GM18511 (cell line): ENCODE results near the gene CCNL1.

Experiments used
- ATAC-seq: cut with Tn5 transposase; IDR thresholded peaks from one replicate; pipeline ENCODE4 v1.9.1; 2021; ENCODE audit warnings: mild to moderate bottlenecking, moderate library complexity; ENCODE audit not compliant: unreplicated experiment

CCNL1 gene

GRCh38 chr3:157126365-157126764, 33.6 kb downstream of the CCNL1 start:
- ATAC-seq = no peak

GRCh38 chr3:157125101-157125500, 34.8 kb downstream of the CCNL1 start:
- no peak for ATAC-seq

GRCh38 chr3:157123621-157124020, 36.3 kb downstream of the CCNL1 start:
- ATAC-seq = no peak

- ATAC-seq = no peak
These were observed 37.0 kb downstream of the CCNL1 start for GRCh38 chr3:157122832-157123427.

- ATAC-seq = no peak
These were observed 37.8 kb downstream of the CCNL1 start for GRCh38 chr3:157122116-157122515.

GRCh38 chr3:157121522-157121921, 38.4 kb downstream of the CCNL1 start:
- no peak for ATAC-seq

- ATAC-seq = no peak
These were observed 39.7 kb downstream of the CCNL1 start for GRCh38 chr3:157120071-157120892.

GRCh38 chr3:157119369-157119951, 40.5 kb downstream of the CCNL1 start:
- no peak for ATAC-seq

- ATAC-seq = no peak
These were observed 41.9 kb downstream of the CCNL1 start for GRCh38 chr3:157117875-157118654.

- no peak for ATAC-seq
These were observed 42.7 kb downstream of the CCNL1 start for GRCh38 chr3:157117206-157117605.

- ATAC-seq = no peak
These were observed 43.9 kb downstream of the CCNL1 start for GRCh38 chr3:157116017-157116416.

- ATAC-seq = no peak
These were observed 44.6 kb downstream of the CCNL1 start for GRCh38 chr3:157115069-157116006.

GRCh38 chr3:157113832-157114505, 46.0 kb downstream of the CCNL1 start:
- no peak for ATAC-seq

- no peak for ATAC-seq
These were observed 47.4 kb downstream of the CCNL1 start for GRCh38 chr3:157112536-157112935.

GRCh38 chr3:157111518-157111917, 48.4 kb downstream of the CCNL1 start:
- ATAC-seq = no peak

GRCh38 chr3:157110761-157111278, 49.1 kb downstream of the CCNL1 start:
- no peak for ATAC-seq

- ATAC-seq = no peak
These were observed 50.4 kb downstream of the CCNL1 start for GRCh38 chr3:157109267-157110141.

- no peak for ATAC-seq
These were observed 52.3 kb downstream of the CCNL1 start for GRCh38 chr3:157107644-157108133.
